Panc1 (cell line): Measurements from ENCODE around the gene C1orf159. TPM values are rescaled to one million over a fixed set of nuclear protein-coding genes. Genes with fewer than 3 reads are reported as not detected.

ENCODE experiments used
- ATAC-seq: fragments of 200-7000 bp; cut with Tn5 transposase; 2 replicates; pipeline ENCODE4 v1.9.1; 2020; ENCODE audit warnings: mild to moderate bottlenecking, moderate library complexity
- BruUV-seq: library from RNA; stranded (reverse); fragments of 400-500 nt; replicated peaks from 2 replicates; lab custom pipeline; 2021; lab: Mats Ljungman, UMichigan
- CTCF ChIA-PET: fragments of 300-600 bp; sonication (Branson Sonifier 250); formaldehyde crosslinking; loops from one replicate; lab custom pipeline; 2022; ENCODE audit warnings: antibody characterized with exemption; lab: Charles Lee
- POLR2A ChIA-PET: fragments of 300-600 bp; sonication (Branson Sonifier 250); formaldehyde crosslinking; loops from one replicate; lab custom pipeline; 2022; ENCODE audit warnings: antibody characterized with exemption; lab: Charles Lee
- DNase-seq: peaks from one replicate; pipeline ENCODE4 v3.0.0-alpha.2; 2010; ENCODE audit warnings: low read depth, low spot score
- H3K27ac ChIP-seq: 2 replicates; pipeline ENCODE4 v1.5.1; 2011; ENCODE audit warnings: mild to moderate bottlenecking, low read length, inconsistent platforms
- H3K27me3 ChIP-seq: fragments of 200-500 bp; sonication (Bioruptor generic); 2 replicates; pipeline ENCODE4 v1.6.0; 2014; ENCODE audit warnings: low read length, inconsistent platforms; ENCODE audit not compliant: control insufficient read depth, insufficient read depth
- H3K36me3 ChIP-seq: fragments of 200-500 bp; sonication (Bioruptor generic); 2 replicates; pipeline ENCODE4 v1.5.1; 2014; ENCODE audit warnings: inconsistent platforms, mild to moderate bottlenecking, low read length, moderate library complexity; ENCODE audit not compliant: control insufficient read depth, insufficient read depth
- H3K4me1 ChIP-seq: 2 replicates; pipeline ENCODE4 v1.5.1; 2011; ENCODE audit warnings: inconsistent platforms, mild to moderate bottlenecking, low read length, moderate library complexity; ENCODE audit not compliant: control insufficient read depth, insufficient read depth
- H3K4me3 ChIP-seq, 2 experiments: 2 replicates each; pipeline ENCODE4 v1.5.1; 2011 to 2012; ENCODE audit warnings: low read depth in 2 of 2, low read length in 2 of 2, mild to moderate bottlenecking in 2 of 2, inconsistent platforms in 1 of 2, moderate library complexity in 1 of 2
- H3K9me3 ChIP-seq: fragments of 200-500 bp; sonication (Bioruptor generic); 2 replicates; pipeline ENCODE4 v1.5.1; 2014; ENCODE audit warnings: low read depth, mild to moderate bottlenecking, inconsistent platforms, low read length, moderate library complexity; ENCODE audit not compliant: control insufficient read depth, insufficient read depth
- POLR2AphosphoS5 ChIP-seq: IDR thresholded peaks from 2 replicates; pipeline ENCODE4 v1.6.1; 2012; ENCODE audit warnings: mild to moderate bottlenecking, low read depth, low read length, moderate library complexity
- SIN3A ChIP-seq: IDR thresholded peaks from 2 replicates; pipeline ENCODE4 v1.6.1; 2012; ENCODE audit warnings: low read depth, mild to moderate bottlenecking, low read length, moderate library complexity, borderline replicate concordance; ENCODE audit not compliant: insufficient read depth
- TCF7L2 ChIP-seq: IDR thresholded peaks from 2 replicates; pipeline ENCODE4 v1.6.1; 2011; ENCODE audit warnings: mild to moderate bottlenecking, low read depth, low read length, inconsistent platforms
- in situ Hi-C: cut with HindIII; loops from 2 replicates; pipeline ENCODE4 v1.10.0; 2016; ENCODE audit warnings: low sequenced_read_pairs, low pct_unique_long_range_greater_than_20kb
- intact Hi-C: fragments of 100-400 bp; cut with micrococcal nuclease; formaldehyde crosslinking; loops from one replicate; pipeline ENCODE4 v1.10.0; 2022; ENCODE audit not compliant: unreplicated experiment
- total RNA-seq: library from RNA; stranded (reverse); gene quantifications from one replicate; pipeline ENCODE4 v1.2.1, GENCODE V29; 2021; ENCODE audit not compliant: unreplicated experiment
- TF ChIP-seq, protein P1 (sequence below), 2 experiments: IDR thresholded peaks; 2 replicates each; pipeline ENCODE4 v1.6.1; 2011 to 2012; ENCODE audit warnings: low read depth in 2 of 2, control low read depth in 1 of 2, low read length in 1 of 2, mild to moderate bottlenecking in 1 of 2, moderate library complexity in 1 of 2; ENCODE audit not compliant: insufficient read depth in 1 of 2
- TF ChIP-seq, protein P2 (sequence below): fragments of 450-650 bp; IDR thresholded peaks from 2 replicates; pipeline ENCODE4 v1.5.1; 2017; ENCODE audit warnings: mild to moderate bottlenecking

The C1orf159 gene
- total RNA-seq, 1 experiment from 2014 or later = 28.8 TPM

DNA sequence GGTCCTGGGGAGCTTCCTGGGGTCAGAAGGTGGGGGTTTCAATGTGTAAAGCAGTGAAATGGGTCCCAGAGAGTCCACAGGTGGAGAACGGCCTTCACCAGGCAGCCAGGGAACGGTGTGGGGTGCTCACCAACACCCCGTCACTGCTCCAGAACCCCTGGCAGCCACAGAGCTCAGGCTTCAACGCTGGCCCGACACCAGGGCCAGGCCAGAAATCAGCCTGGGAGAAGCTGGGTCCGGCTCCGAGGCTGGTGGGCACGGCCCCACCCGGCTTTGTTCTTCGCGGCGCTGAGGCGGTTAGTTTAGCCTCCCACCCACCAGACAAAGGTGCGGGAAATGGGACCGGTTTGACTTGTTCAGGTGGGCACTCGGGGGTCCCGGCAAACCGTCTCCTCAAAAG is 24.8 kb upstream of the C1orf159 start:
- no peaks in the 10 kb centered on the region for H3K27me3 ChIP-seq
- DNase-seq (no peak), ATAC-seq (no peak; the same call in 1 of the 2 replicates)
- TF ChIP-seq, protein P1, sequence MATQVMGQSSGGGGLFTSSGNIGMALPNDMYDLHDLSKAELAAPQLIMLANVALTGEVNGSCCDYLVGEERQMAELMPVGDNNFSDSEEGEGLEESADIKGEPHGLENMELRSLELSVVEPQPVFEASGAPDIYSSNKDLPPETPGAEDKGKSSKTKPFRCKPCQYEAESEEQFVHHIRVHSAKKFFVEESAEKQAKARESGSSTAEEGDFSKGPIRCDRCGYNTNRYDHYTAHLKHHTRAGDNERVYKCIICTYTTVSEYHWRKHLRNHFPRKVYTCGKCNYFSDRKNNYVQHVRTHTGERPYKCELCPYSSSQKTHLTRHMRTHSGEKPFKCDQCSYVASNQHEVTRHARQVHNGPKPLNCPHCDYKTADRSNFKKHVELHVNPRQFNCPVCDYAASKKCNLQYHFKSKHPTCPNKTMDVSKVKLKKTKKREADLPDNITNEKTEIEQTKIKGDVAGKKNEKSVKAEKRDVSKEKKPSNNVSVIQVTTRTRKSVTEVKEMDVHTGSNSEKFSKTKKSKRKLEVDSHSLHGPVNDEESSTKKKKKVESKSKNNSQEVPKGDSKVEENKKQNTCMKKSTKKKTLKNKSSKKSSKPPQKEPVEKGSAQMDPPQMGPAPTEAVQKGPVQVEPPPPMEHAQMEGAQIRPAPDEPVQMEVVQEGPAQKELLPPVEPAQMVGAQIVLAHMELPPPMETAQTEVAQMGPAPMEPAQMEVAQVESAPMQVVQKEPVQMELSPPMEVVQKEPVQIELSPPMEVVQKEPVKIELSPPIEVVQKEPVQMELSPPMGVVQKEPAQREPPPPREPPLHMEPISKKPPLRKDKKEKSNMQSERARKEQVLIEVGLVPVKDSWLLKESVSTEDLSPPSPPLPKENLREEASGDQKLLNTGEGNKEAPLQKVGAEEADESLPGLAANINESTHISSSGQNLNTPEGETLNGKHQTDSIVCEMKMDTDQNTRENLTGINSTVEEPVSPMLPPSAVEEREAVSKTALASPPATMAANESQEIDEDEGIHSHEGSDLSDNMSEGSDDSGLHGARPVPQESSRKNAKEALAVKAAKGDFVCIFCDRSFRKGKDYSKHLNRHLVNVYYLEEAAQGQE (IDR thresholded peaks at IDR 0.05; ENCODE audit: insufficient read depth in 1 of 2, low read depth in 2 of 2, low read length in 1 of 2) = no peak
- TF ChIP-seq POLR2AphosphoS5 (no peak), SIN3A (no peak), TCF7L2 (no peak)
- TF ChIP-seq, protein P2, sequence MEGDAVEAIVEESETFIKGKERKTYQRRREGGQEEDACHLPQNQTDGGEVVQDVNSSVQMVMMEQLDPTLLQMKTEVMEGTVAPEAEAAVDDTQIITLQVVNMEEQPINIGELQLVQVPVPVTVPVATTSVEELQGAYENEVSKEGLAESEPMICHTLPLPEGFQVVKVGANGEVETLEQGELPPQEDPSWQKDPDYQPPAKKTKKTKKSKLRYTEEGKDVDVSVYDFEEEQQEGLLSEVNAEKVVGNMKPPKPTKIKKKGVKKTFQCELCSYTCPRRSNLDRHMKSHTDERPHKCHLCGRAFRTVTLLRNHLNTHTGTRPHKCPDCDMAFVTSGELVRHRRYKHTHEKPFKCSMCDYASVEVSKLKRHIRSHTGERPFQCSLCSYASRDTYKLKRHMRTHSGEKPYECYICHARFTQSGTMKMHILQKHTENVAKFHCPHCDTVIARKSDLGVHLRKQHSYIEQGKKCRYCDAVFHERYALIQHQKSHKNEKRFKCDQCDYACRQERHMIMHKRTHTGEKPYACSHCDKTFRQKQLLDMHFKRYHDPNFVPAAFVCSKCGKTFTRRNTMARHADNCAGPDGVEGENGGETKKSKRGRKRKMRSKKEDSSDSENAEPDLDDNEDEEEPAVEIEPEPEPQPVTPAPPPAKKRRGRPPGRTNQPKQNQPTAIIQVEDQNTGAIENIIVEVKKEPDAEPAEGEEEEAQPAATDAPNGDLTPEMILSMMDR = no peak
- intact Hi-C loops (no loop called here), in situ Hi-C loops (no loop called here)
- no peak overlapping the region for H3K27ac ChIP-seq
- no peaks in the 10 kb centered on the region for H3K9me3 ChIP-seq
- no TSS peak for BruUV-seq
- no peaks in the 10 kb centered on the region for H3K36me3 ChIP-seq
- H3K4me3 ChIP-seq = no peak overlapping the region
- POLR2A ChIA-PET = no interaction called here
- CTCF ChIA-PET = interaction anchor here (0.7 kb wide), 1 partner anchor 19 kb away, joined by 3 read pairs; no protein-coding TSS in a partner anchor
- no peaks in the 10 kb centered on the region; the same call in 1 of the 2 replicates for H3K4me1 ChIP-seq

DNA sequence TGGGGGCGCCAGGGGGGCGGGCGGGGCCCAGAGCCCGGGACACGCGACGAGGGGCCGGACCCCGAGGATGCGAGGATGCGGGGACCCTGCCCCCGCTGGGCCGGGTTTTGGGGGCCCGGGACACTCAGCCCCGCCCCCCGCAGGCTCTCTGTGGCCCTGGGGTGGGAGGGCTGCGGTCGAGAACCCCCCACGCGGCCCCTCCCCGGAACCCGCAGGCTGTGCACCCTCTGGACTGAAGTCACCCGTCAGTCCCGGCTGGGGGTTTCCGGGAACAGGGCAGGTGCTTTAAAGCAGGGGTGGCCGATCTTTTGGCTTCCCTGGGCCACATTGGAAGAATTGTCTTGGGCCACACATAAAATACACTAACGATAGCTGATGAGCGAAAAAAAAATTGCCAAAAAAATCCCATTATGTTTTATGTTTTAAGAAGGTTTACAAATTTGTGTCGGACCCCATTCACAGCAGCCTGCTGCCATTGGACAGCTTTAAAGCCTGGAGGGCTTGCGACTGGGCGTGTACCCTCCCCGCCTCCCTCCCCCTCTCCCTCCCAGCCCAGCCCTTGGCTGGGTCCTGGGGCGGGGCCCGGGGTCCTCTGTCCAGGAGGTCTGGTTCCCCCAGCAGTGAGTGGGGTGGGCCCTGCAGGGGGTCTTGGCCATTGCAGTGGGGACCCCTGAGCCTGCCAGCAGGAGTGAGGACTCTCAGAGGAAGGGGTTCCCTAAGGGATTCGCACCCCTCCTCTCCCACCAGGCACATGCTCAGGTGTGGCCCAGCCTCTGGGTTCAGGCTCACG is 21.6 kb upstream of the C1orf159 start:
- intact Hi-C loops (no loop called here), in situ Hi-C loops (no loop called here)
- BruUV-seq = no TSS peak
- ChIA-PET CTCF (no interaction called here), POLR2A (interaction anchor here (0.6 kb wide), 1 partner anchor 21 kb away, joined by 3 read pairs; no protein-coding TSS in a partner anchor)
- Histone ChIP-seq H3K36me3 (no peaks in the 10 kb centered on the region), H3K27me3 (no peaks in the 10 kb centered on the region), H3K4me3 (no peak overlapping the region), H3K9me3 (no peaks in the 10 kb centered on the region), H3K27ac (no peak overlapping the region), H3K4me1 (no peaks in the 10 kb centered on the region; the same call in 1 of the 2 replicates)
- ATAC-seq (no peak), DNase-seq (no peak)
- TF ChIP-seq SIN3A = no peak
- no peak for TF ChIP-seq TCF7L2
- TF ChIP-seq POLR2AphosphoS5 = no peak
